ENCODE results near the gene GMFB.

Gene GMFB

GRCh38 chr14:54490445-54491175, 1.8 kb upstream of the GMFB start:
- no peak for DNase-seq (ENCODE audit: low spot score)

DNA sequence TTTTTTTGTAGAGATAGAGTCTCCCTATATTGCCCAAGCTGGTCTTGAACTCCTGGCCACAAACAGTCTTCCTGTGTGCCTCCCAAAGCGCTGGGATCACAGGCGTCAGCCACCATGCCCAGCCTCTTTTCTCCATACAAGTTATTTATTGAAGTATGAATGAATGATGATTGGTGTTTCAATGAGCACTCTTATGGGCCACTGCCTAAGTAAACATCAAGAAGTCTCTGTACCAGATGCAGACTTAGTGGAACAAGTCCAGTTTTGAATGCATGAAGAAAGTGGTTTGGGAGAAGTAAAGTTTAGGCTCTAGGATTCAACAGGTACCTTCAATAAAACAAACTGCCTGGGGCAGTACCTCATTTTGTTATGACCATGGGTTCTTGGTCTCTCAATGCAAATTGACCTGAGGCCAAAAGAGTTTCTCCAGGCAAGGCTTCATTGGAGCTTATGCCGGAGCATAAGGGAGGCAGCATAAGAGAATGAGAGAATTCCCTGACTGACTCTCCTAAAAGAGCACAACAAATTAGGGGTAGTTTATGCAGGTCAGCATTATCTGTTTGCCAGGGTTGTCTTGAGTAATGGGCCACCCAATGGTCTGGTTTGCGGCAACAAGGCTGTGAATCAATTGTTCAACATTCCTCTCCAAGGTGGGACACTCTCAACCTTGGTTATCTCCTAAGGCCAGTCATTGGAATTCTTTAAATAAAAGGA, 1.1 kb upstream of the GMFB start:
- no peak for DNase-seq (ENCODE audit: low spot score)

- no peak for DNase-seq (ENCODE audit: low spot score)
Measured at GRCh38 chr14:54489318-54489683, 521 bp upstream of the GMFB start.

GRCh38 chr14:54488318-54488645, 498 bp downstream of the GMFB start:
- DNase-seq (ENCODE audit: low spot score), result no peak

- DNase-seq (ENCODE audit: low spot score), result peak; percentile 65
Measured at GRCh38 chr14:54487771-54488170, 1.0 kb downstream of the GMFB start.

- DNase-seq (ENCODE audit: low spot score), result no peak
Measured at GRCh38 chr14:54486685-54487084, 2.1 kb downstream of the GMFB start.

- DNase-seq (ENCODE audit: low spot score), result no peak
Measured at GRCh38 chr14:54483846-54484245, 4.9 kb downstream of the GMFB start.

DNA sequence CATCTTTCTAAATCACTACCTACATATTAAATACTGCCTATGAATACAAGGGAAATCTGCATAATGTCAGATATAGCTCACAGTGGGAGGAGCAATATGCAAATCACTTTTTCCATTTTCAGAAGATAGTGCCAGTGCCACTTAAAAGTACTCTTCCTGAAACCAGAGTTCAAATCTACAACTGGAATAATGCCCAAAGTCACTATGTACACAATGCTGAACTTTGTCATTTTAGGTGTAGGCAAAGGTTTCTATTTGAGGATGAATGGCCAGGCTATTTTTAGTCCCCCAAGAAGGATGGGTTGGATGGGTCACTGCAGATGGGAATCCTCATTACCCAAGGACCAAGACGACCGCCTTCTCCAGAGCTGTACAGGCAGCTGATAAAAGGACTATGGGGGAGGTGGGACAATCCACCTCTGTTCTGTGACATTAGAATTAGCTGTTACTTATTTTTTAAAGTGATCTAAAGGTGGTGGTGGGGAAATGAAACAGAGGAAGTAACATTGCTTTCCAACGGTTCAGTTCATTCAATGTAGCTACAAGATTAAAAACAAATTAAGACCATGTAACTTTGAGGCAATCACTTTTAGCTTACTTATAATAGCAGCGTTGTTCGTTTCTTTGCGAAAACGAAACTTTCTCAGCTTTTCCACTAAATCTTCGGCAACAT, 5.6 kb downstream of the GMFB start:
- DNase-seq (ENCODE audit: low spot score), result no peak

- DNase-seq (ENCODE audit: low spot score), result no peak
Measured at GRCh38 chr14:54481695-54482094, 7.1 kb downstream of the GMFB start.

DNA sequence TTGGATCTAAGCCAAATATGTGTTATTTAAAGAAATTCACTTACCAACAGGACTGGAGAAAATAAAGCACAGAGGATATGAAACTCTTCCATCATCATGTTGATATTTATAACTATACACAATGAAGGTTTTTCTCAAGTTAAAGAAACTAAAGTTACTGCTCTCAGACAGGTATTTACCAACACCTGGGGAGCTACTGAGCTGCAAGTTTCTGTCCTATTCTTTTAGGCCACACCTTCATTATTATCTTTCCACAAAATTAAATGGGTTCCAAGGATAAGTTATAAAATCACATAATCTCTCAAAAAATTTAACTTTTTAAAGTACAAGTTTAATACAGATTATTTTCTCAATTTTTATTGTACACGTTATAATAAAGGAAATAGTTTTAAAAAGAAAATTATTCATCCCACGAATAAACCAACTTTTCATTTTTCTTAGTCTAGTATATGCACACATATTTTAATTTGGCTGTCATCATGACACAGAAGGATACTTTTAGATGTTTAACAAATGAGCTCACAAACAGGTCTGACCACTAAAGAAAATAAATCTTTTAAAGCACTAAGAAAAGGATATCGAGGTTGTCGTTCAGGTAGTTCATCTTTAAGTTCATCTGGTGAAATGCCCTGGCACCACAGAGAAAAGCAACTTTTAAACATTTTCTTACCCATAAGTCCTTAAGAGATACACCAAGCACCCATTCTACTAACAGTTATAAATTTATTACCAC, 7.8 kb downstream of the GMFB start:
- no peak for DNase-seq (ENCODE audit: low spot score)

DNA sequence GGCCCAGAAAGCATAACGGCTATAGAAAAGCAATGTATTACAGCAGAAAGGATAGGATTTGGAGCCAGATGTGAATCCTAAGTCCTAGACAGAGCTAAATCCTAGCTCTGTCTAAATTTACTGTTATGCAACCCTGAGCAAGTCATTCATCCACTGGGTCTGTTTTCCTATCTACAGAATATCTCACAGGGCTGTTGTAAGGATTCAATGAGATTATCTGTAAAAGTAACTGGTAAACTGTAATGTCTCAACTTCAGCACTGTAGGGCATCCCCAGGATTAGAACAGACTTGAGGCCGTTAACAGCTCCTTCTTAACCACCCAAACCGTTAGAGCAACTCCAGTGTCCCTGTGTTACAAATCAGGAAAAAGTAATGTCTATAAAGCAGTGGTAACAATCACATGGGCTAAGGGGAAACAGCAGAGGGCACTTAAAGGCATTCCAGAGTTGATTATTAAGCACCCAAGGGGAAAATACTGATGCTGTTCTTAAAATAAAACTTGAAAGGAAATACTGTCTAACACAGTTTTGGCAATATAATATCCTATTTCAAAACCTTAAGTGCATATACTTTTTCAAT, 10.1 kb downstream of the GMFB start:
- no peak for DNase-seq (ENCODE audit: low spot score)

DNA sequence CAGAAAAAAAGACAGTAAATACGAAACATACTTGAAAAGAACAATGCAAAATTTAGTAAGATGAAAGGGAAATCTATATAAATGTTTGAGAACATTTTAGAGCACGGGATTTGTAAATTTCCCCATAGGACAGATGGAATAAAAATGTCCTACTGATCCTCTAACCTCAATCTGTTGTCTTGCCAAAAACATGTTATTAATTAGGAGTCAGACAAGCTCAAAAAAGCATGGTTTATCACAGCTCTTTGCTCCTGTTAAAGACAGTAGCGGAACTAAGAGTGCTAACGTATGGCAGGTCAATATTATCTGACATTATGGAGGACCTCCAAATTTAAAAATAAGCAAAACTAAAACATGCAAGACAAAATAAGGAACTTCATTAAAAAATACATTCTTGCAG, 12.9 kb downstream of the GMFB start:
- no peak for DNase-seq (ENCODE audit: low spot score)

DNA sequence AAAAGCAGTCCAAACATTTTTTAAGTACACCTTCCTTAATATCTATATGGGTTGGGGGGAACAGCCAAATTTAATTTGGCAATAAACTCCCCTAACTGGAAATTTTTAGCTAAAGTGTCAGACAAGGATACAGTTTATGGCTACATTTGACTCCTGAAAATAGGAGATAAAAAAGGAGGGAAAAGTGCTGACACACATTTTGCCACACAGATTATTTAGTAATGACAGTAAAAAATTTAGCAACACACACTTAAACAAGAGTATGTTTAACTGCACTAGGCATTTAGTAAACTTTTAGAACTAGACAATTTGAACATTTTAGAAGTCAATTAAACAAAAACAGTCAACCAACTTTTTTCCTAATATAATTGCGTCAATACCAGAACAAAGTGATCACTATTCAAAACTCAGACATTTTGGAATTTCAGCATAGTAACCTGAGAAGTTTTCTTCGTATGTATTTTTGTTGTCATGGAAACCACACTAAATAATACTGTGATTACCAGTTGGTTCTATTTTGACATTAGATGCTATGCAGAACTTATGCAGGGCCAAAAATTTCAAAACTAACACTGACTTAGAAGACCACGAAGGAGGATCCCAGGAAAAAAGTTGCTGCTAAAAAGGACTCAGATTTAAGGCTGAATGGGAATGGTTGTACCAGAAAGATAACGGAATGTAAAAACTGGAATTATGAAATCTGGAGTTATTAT, 13.4 kb downstream of the GMFB start:
- DNase-seq (ENCODE audit: low spot score), result no peak

- no peak for DNase-seq (ENCODE audit: low spot score)
Measured at GRCh38 chr14:54474232-54474793, 14.5 kb downstream of the GMFB start.

- no peak for DNase-seq (ENCODE audit: low spot score)
Measured at GRCh38 chr14:54472315-54472714, 16.5 kb downstream of the GMFB start.

DNA sequence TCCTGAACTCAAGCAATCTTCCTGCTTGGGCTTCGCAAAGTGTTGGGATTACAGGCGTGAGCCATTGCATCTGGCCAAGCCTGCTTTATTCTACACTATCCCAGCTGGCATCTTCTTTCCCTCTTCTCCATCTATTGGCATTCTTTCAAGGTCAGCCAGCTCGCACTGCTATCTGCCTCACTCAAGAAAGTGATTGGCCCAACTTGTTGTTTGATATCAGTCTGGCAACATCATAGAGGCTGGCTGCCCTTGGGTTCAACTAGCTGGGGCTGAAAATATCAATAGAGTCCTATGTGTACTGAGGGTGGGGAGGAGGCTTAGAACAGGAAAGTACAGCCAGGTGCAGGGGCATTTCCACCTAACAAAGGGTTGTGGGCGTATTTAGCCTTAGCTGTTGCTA, 17.1 kb downstream of the GMFB start:
- no peak for DNase-seq (ENCODE audit: low spot score)

DNA sequence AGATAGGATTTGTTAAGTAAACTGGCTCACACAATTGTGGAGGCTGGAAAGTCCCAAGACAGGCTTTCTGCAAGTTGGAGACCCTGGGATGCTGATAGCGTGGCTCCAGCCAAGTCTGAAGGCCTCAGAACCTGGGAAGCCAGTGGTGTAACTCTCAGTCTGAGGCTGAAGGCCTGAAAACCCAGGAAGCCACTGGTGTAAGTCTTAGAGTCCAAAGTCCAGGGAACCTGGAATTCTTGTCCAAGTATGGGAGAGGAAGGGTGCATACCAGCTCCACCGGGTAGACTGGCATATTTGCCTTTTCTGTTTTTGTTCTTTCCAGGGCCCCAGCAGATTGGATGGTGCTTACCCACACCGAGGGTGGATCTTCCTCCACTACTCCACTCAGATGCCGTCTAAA, 18.1 kb downstream of the GMFB start:
- no peak for DNase-seq (ENCODE audit: low spot score)

- DNase-seq (ENCODE audit: low spot score), result no peak
Measured at GRCh38 chr14:54467280-54467679, 21.5 kb downstream of the GMFB start.

GRCh38 chr14:54465654-54466053, 23.1 kb downstream of the GMFB start:
- DNase-seq (ENCODE audit: low spot score), result no peak

DNA sequence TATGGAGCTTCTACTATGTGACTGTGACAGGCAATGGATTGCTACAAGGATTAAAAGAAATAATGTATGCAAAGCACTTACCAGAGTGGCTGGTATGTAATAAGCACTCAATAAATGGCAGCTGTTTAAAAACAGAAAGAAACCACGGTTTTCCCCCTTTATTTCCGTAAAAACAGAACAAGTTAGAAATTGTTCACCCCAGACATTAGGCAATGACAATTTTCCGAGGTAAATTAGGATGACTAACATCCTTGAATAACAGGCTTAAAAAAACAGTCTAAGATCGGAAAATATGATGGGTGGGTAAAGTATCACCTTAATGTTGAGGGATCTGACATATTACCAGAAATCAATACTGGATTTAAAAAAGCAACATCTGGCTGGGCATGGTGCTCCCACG, 26.7 kb downstream of the GMFB start:
- DNase-seq (ENCODE audit: low spot score), result no peak

- no peak for DNase-seq (ENCODE audit: low spot score)
Measured at GRCh38 chr14:54459106-54459505, 29.7 kb downstream of the GMFB start.

Data from iPS-NIHi11 (cell line).